K562 (cell line): ENCODE results near the gene AIRE. TPM values are rescaled to one million over a fixed set of nuclear protein-coding genes. Genes with fewer than 3 reads are reported as not detected.

Source experiments
- ATAC-seq: fragments of 200-7000 bp; cut with Tn5 transposase; 3 replicates; pipeline ENCODE4 v1.9.1; 2020; ENCODE audit warnings: moderate library complexity
- BruUV-seq: library from RNA; stranded (reverse); fragments of 400-500 nt; replicated peaks from 2 replicates; lab custom pipeline; 2021; lab: Mats Ljungman, UMichigan
- CTCF ChIA-PET: fragments of 300-600 bp; formaldehyde crosslinking; extraction: SDS; loops from one replicate; lab custom pipeline; 2021; ENCODE audit warnings: low intra/inter-chr PET ratio; lab: Yijun Ruan, JAX
- POLR2A ChIA-PET: fragments of 300-600, 350-650 bp; sonication (Branson Sonifier 250); formaldehyde crosslinking; extraction: SDS; loops from one replicate; lab custom pipeline; 2021; ENCODE audit warnings: antibody characterized with exemption, inconsistent platforms; lab: Yijun Ruan, JAX
- DNase-seq, 4 experiments: peaks; one replicate each; pipeline versions ENCODE4 v3.0.0 to v3.0.0-alpha.2; 2011 to 2018; ENCODE audit warnings: low spot score in 3 of 4, mixed read lengths in 3 of 4; ENCODE audit errors: extremely low read depth in 1 of 4
- FAIRE-seq: peaks from 2 replicates; lab custom pipeline; 2011; peaks lifted over from hg19 to GRCh38; lab: Jason Lieb, UNC
- H2AFZ ChIP-seq: 2 replicates; pipeline ENCODE4 v1.6.0; 2011; ENCODE audit warnings: low read depth, low read length, control low read depth, inconsistent platforms
- H3K27ac ChIP-seq: fragments of 200-600 bp; 3 replicates; pipeline ENCODE4 v1.8.0; 2011; ENCODE audit warnings: low read depth, mild to moderate bottlenecking, control low read depth, inconsistent platforms, low read length, moderate library complexity, mixed read lengths; ENCODE audit errors: extremely low read depth
- H3K27me3 ChIP-seq, 2 experiments: fragments of 300-600 bp in 1 of 2; 2 replicates in 1 of 2; 3 replicates in 1 of 2; pipeline versions ENCODE4 v1.6.0 to v1.8.0; 2011; ENCODE audit warnings: inconsistent platforms in 2 of 2, low read length in 2 of 2, mild to moderate bottlenecking in 1 of 2, mixed read lengths in 1 of 2, moderate library complexity in 1 of 2; ENCODE audit not compliant: control insufficient read depth in 2 of 2, insufficient read depth in 2 of 2
- H3K36me3 ChIP-seq: fragments of 300-600 bp; 3 replicates; pipeline ENCODE4 v1.8.0; 2011; ENCODE audit warnings: mild to moderate bottlenecking, low read length, inconsistent platforms; ENCODE audit not compliant: control insufficient read depth, insufficient read depth
- H3K4me1 ChIP-seq, 2 experiments: fragments of 200-600 bp in 1 of 2; replicated peaks in 1 of 2; 2 replicates in 1 of 2; 3 replicates in 1 of 2; pipeline versions ENCODE4 v1.5.1 to v1.8.0; 2011; ENCODE audit warnings: inconsistent platforms in 2 of 2, low read length in 2 of 2, mild to moderate bottlenecking in 1 of 2, mixed read lengths in 1 of 2, moderate library complexity in 1 of 2; ENCODE audit not compliant: control insufficient read depth in 2 of 2, insufficient read depth in 2 of 2
- H3K4me2 ChIP-seq: 2 replicates; pipeline ENCODE4 v1.6.1; 2011; ENCODE audit warnings: low read length, control low read depth, inconsistent platforms, mixed read lengths; ENCODE audit not compliant: insufficient read depth
- H3K4me3 ChIP-seq: fragments of 200-600 bp; sonication (generic), shearing (Covaris generic); 2 replicates; pipeline ENCODE4 v1.5.1; 2016; ENCODE audit warnings: control low read depth, inconsistent platforms
- H3K79me2 ChIP-seq: fragments of 200-600 bp; 3 replicates; pipeline ENCODE4 v1.8.0; 2011; ENCODE audit warnings: low read length, inconsistent platforms; ENCODE audit not compliant: control insufficient read depth, insufficient read depth
- H3K9ac ChIP-seq, 2 experiments: 2 replicates each; pipeline versions ENCODE4 v1.6.0 to v1.6.1; 2011; ENCODE audit warnings: low read depth in 2 of 2, low read length in 2 of 2, control low read depth in 1 of 2, inconsistent platforms in 1 of 2, mild to moderate bottlenecking in 1 of 2, mixed read lengths in 1 of 2; ENCODE audit not compliant: insufficient read depth in 1 of 2
- H3K9me1 ChIP-seq: one replicate; pipeline ENCODE4 v1.6.0; 2011; ENCODE audit warnings: inconsistent platforms, mild to moderate bottlenecking, low read length, moderate library complexity; ENCODE audit not compliant: control insufficient read depth, insufficient read depth
- H3K9me3 ChIP-seq: replicated peaks from 2 replicates; pipeline ENCODE4 v1.5.1; 2011; ENCODE audit warnings: low read depth, low read length, inconsistent platforms; ENCODE audit not compliant: control insufficient read depth, insufficient read depth
- H4K20me1 ChIP-seq: replicated peaks from 2 replicates; pipeline ENCODE4 v1.6.1; 2011; ENCODE audit warnings: low read length, inconsistent platforms, mixed read lengths; ENCODE audit not compliant: control insufficient read depth, insufficient read depth
- BACH1 ChIP-seq: fragments of 200-800 bp; sonication (Bioruptor generic); IDR thresholded peaks from 2 replicates; pipeline ENCODE4 v1.6.1; 2016; ENCODE audit warnings: missing genetic modification characterization, missing compliant biosample characterization
- CBX2 ChIP-seq: fragments of 200-600 bp; sonication (generic); IDR thresholded peaks from one replicate; pipeline ENCODE4 v1.6.1; 2012; ENCODE audit warnings: mild to moderate bottlenecking, low read length, inconsistent platforms; ENCODE audit not compliant: insufficient read depth, poor library complexity, severe bottlenecking
- CCNT2 ChIP-seq: IDR thresholded peaks from 2 replicates; pipeline ENCODE4 v1.6.1; 2011; ENCODE audit warnings: borderline replicate concordance, low read depth, mild to moderate bottlenecking, moderate library complexity, mixed read lengths, low read length; ENCODE audit not compliant: insufficient read length; ENCODE audit errors: extremely low read depth
- CXXC5 ChIP-seq: fragments of 250-450 bp; sonication (Bioruptor Pico); IDR thresholded peaks from 2 replicates; pipeline ENCODE4 v1.8.0; 2022; ENCODE audit warnings: inconsistent platforms, mild to moderate bottlenecking, moderate library complexity
- IFI16 ChIP-seq: fragments of 250-450 bp; sonication (Bioruptor Pico); IDR thresholded peaks from 2 replicates; pipeline ENCODE4 v2.1.2; 2022; ENCODE audit warnings: mild to moderate bottlenecking, inconsistent platforms
- KHSRP ChIP-seq: fragments of 450-650 bp; IDR thresholded peaks from 2 replicates; pipeline ENCODE4 v1.6.1; 2017
- KLF1 ChIP-seq: fragments of 450-650 bp; IDR thresholded peaks from 2 replicates; pipeline ENCODE4 v1.6.1; 2016; ENCODE audit warnings: missing genetic modification characterization, missing compliant biosample characterization
- MBD2 ChIP-seq: sonication (generic); IDR thresholded peaks from 2 replicates; pipeline ENCODE4 v1.6.1; 2016; ENCODE audit warnings: low read depth, borderline replicate concordance
- RB1 ChIP-seq: fragments of 450-650 bp; IDR thresholded peaks from 2 replicates; pipeline ENCODE4 v1.6.1; 2017; ENCODE audit warnings: low read depth, mild to moderate bottlenecking
- SAP30 ChIP-seq: fragments of 200-600 bp; sonication (generic); IDR thresholded peaks from 2 replicates; pipeline ENCODE4 v1.6.1; 2012; ENCODE audit warnings: borderline replicate concordance, low read depth, mild to moderate bottlenecking, moderate library complexity, low read length, control low read depth, inconsistent platforms; ENCODE audit not compliant: insufficient read depth, poor library complexity, severe bottlenecking
- SMARCB1 ChIP-seq: IDR thresholded peaks from 2 replicates; pipeline ENCODE4 v1.6.1; 2011; ENCODE audit warnings: improper control_type of control experiment, low read depth; ENCODE audit not compliant: insufficient read length
- ZBTB17 ChIP-seq: fragments of 450-650 bp; formaldehyde crosslinking; IDR thresholded peaks from 2 replicates; pipeline ENCODE4 v1.4.0; 2020; ENCODE audit warnings: mild to moderate bottlenecking
- ZSCAN32 ChIP-seq: fragments of 450-650 bp; formaldehyde crosslinking; IDR thresholded peaks from 2 replicates; pipeline ENCODE4 v1.4.0; 2020; ENCODE audit warnings: mild to moderate bottlenecking, moderate library complexity
- WGBS: fragments of 100-300 bp; shearing (Covaris generic); methylation state at CpG from one replicate; pipeline ENCODE4 v1.1.6; 2016; ENCODE audit warnings: low coverage, mixed read lengths; ENCODE audit not compliant: insufficient coverage; ENCODE audit errors: missing lambda C conversion rate; 5-methylcytosine and 5-hydroxymethylcytosine counted together
- in situ Hi-C: fragments of 300-500 bp; cut with MboI; formaldehyde crosslinking; loops from 4 replicates; pipeline ENCODE4 v1.15.0; 2018; ENCODE audit warnings: inconsistent platforms, mixed read lengths
- intact Hi-C: fragments of 100-400 bp; cut with micrococcal nuclease; formaldehyde crosslinking; loops from 2 replicates; pipeline ENCODE4 v1.14.2; 2022
- polyA plus RNA-seq, 8 experiments: library from polyadenylated mRNA; depleted of rRNA in 4 of 8; stranded (reverse) in 5 of 8; unstranded in 3 of 8; fragments of >200 nt; fragmentation: Nextera tagmentation in 2 of 8; fragmentation: Illumina TruSeq in 1 of 8; extraction: Ambion mirVana in 2 of 8; extraction: Trizol in 1 of 8; gene quantifications; 2 replicates each; pipeline versions ENCODE4 v1.2.1 to v1.2.3, GENCODE V29; 2011 to 2014; ENCODE audit warnings: inconsistent platforms in 1 of 8, missing spikeins in 1 of 8
- total RNA-seq, 7 experiments: library from RNA; depleted of rRNA in 6 of 7; stranded (reverse); fragments of >200 nt in 6 of 7; fragmentation: Illumina TruSeq in 2 of 7; extraction: Trizol in 2 of 7; gene quantifications; 2 replicates each; pipeline versions ENCODE4 v1.2.1 to v1.2.3, GENCODE V29; 2011 to 2021; ENCODE audit warnings: low replicate concordance in 1 of 7
- TF ChIP-seq, protein P1 (sequence below): fragments of 150-350 bp; conservative IDR thresholded peaks from 2 replicates; pipeline ENCODE4 v1.6.1; 2014; ENCODE audit warnings: low read length

AIRE gene
- total and polyA plus RNA-seq, 9 of the 15 experiments (the other 6 are each of a cell fraction or from before 2014, with no cell fraction given), result 0.01 TPM; not detected in 8

GRCh38 chr21:44337941-44338895, 52.5 kb downstream of the AIRE start:
- peak overlapping the region; percentile 87 for H2AFZ ChIP-seq
- BruUV-seq, result TSS peak; percentile 68
- H3K9me1 ChIP-seq, result peaks cover 7% of the 10 kb centered on the region
- in situ Hi-C loops (no loop called here), intact Hi-C loops (no loop called here)
- ChIA-PET POLR2A (interaction anchor here (0.6 to 2.1 kb wide), 14 partner anchors 9 to 1426 kb away, joined by 3 to 11 read pairs (median 4); partner anchors contain the start of gene PTTG1IP), CTCF (interaction anchor here (0.6 kb wide), 1 partner anchor 13 kb away, joined by 3 read pairs; no protein-coding TSS in a partner anchor)
- ATAC-seq, result peak; percentile 63
- H3K27ac ChIP-seq, result peak overlapping the region; percentile 63; the same call in 2 of the 3 replicates
- H3K4me3 ChIP-seq, result peak overlapping the region; percentile 47
- FAIRE-seq, result peak; percentile 80
- peaks cover 8% of the 10 kb centered on the region; the same call in 1 of the 3 replicates for H3K36me3 ChIP-seq
- 9% methylated on average over 17 of the region's 47 CpGs for WGBS
- peak overlapping the region; percentile 98 for H3K4me2 ChIP-seq
- H3K9ac ChIP-seq, result peak overlapping the region; percentile 48 to 91
- peaks cover 17 to 38% of the 10 kb centered on the region in 2 experiments; a peak in 4 of 5 replicates for H3K4me1 ChIP-seq
- peak; percentile 72 to 85 (median 81) for DNase-seq
- H4K20me1 ChIP-seq, result peaks cover 3% of the 10 kb centered on the region; the same call in 1 of the 2 replicates
- no peaks in the 10 kb centered on the region for H3K79me2 ChIP-seq
- H3K27me3 ChIP-seq, result no peaks in the 10 kb centered on the region
- H3K9me3 ChIP-seq, result no peaks in the 10 kb centered on the region
- TF ChIP-seq CBX2, result no peak
- TF ChIP-seq BACH1 (tag), result no peak
- no peak for TF ChIP-seq MBD2
- TF ChIP-seq, protein P1, sequence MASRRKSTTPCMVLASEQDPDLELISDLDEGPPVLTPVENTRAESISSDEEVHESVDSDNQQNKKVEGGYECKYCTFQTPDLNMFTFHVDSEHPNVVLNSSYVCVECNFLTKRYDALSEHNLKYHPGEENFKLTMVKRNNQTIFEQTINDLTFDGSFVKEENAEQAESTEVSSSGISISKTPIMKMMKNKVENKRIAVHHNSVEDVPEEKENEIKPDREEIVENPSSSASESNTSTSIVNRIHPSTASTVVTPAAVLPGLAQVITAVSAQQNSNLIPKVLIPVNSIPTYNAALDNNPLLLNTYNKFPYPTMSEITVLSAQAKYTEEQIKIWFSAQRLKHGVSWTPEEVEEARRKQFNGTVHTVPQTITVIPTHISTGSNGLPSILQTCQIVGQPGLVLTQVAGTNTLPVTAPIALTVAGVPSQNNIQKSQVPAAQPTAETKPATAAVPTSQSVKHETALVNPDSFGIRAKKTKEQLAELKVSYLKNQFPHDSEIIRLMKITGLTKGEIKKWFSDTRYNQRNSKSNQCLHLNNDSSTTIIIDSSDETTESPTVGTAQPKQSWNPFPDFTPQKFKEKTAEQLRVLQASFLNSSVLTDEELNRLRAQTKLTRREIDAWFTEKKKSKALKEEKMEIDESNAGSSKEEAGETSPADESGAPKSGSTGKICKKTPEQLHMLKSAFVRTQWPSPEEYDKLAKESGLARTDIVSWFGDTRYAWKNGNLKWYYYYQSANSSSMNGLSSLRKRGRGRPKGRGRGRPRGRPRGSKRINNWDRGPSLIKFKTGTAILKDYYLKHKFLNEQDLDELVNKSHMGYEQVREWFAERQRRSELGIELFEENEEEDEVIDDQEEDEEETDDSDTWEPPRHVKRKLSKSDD, result no peak
- peak; percentile 75; the same call in 1 of the 2 replicates for TF ChIP-seq ZBTB17 (CRISPR knock-in tag)
- no peak for TF ChIP-seq SMARCB1
- no peak for TF ChIP-seq CCNT2
- TF ChIP-seq IFI16, result no peak
- peak; percentile 39 for TF ChIP-seq SAP30
- TF ChIP-seq KLF1 (tag), result no peak
- peak; percentile 63; the same call in 1 of the 2 replicates for TF ChIP-seq ZSCAN32 (CRISPR knock-in tag)
- no peak for TF ChIP-seq RB1
- TF ChIP-seq KHSRP, result no peak
- peak; percentile 41 for TF ChIP-seq CXXC5 (CRISPR knock-in tag)
